Measurements from ENCODE around the gene DUSP18. TPM values are rescaled to one million over a fixed set of nuclear protein-coding genes. Genes with fewer than 3 reads are reported as not detected.
"Not testable (repeated sequence)": the region's sequence is repeated elsewhere in the genome, so short reads cannot be mapped to it uniquely, and the experiment has no call there.

Gene DUSP18
- total RNA-seq, 1 donor from 2014 or later: 8.0 TPM

DNA sequence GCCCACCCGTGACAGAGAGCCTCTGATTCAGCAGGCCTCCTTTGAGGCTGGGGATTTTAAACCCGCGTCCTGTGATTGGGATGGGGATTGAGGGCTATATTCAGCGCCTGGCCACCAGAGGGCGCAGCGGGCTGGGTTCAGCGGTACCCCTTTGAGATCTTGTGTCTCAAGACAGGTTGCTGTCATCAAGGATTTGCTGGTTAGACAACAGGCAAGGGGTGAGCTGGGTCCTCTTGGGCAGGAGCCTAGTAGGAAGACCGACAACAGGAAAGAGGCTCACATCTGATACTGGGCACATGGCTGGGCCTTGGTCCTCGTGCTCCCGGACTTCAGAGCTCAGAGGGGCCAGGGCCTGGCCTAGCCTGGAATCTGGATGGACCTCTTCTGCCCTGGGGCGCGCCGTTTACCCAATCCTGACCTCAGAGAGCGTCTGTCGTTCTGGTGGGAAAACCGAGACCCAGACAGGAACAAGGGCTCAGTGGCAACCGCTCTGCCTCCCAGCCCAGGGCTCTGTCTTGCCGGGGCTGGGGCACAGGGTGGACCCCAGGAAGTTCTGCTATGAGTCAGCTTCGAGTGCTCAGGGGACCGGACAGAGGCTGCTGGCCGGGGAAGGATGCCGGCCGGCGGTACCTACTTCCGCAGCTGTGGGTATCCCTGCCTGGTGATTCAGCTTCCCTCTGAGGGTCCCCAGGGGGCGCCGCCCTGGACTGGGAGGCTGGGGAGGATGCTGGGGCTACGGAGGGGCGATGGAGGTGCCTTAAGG lies 33.0 kb downstream of the DUSP18 start:
- Mint-ChIP-seq H3K36me3 (ENCODE audit: unreplicated experiment) (no peaks in the 10 kb centered on the region), H3K9me3 (ENCODE audit: unreplicated experiment) (peaks cover 4% of the 10 kb centered on the region), H3K27me3 (ENCODE audit: unreplicated experiment) (peaks cover 2% of the 10 kb centered on the region), H3K4me3 (ENCODE audit: unreplicated experiment) (peak overlapping the region; percentile 79), H3K4me1 (ENCODE audit: low read depth, unreplicated experiment) (peaks cover 6% of the 10 kb centered on the region), H3K27ac (ENCODE audit: unreplicated experiment) (peak overlapping the region; percentile 85)
- peak; percentile 94 for DNase-seq
- TF ChIP-seq, protein P1, sequence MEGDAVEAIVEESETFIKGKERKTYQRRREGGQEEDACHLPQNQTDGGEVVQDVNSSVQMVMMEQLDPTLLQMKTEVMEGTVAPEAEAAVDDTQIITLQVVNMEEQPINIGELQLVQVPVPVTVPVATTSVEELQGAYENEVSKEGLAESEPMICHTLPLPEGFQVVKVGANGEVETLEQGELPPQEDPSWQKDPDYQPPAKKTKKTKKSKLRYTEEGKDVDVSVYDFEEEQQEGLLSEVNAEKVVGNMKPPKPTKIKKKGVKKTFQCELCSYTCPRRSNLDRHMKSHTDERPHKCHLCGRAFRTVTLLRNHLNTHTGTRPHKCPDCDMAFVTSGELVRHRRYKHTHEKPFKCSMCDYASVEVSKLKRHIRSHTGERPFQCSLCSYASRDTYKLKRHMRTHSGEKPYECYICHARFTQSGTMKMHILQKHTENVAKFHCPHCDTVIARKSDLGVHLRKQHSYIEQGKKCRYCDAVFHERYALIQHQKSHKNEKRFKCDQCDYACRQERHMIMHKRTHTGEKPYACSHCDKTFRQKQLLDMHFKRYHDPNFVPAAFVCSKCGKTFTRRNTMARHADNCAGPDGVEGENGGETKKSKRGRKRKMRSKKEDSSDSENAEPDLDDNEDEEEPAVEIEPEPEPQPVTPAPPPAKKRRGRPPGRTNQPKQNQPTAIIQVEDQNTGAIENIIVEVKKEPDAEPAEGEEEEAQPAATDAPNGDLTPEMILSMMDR (IDR thresholded peaks at IDR 0.05; ENCODE audit: partially characterized antibody, unreplicated experiment): peak; percentile 96

DNA sequence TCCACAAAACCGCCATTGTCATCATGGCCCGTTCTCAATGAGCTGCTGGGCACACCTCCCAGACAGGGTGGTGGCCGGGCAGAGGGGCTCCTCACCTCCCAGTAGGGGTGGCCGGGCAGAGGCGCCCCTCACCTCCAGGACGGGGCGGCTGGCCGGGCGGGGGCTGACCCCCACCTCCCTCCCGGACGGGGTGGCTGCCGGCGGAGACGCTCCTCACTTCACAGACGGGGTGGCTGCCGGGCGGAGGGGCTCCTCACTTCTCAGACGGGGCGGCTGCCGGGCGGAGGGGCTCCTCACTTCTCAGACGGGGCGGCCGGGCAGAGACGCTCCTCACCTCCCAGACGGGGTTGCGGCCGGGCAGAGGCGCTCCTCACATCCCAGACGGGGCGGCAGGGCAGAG lies 36.2 kb downstream of the DUSP18 start:
- H3K27ac Mint-ChIP-seq (ENCODE audit: unreplicated experiment); DNase-seq; H3K4me1 Mint-ChIP-seq (ENCODE audit: low read depth, unreplicated experiment); H3K4me3 Mint-ChIP-seq (ENCODE audit: unreplicated experiment); H3K9me3 Mint-ChIP-seq (ENCODE audit: unreplicated experiment); H3K27me3 Mint-ChIP-seq (ENCODE audit: unreplicated experiment); H3K36me3 Mint-ChIP-seq (ENCODE audit: unreplicated experiment): not testable (repeated sequence)

DNA sequence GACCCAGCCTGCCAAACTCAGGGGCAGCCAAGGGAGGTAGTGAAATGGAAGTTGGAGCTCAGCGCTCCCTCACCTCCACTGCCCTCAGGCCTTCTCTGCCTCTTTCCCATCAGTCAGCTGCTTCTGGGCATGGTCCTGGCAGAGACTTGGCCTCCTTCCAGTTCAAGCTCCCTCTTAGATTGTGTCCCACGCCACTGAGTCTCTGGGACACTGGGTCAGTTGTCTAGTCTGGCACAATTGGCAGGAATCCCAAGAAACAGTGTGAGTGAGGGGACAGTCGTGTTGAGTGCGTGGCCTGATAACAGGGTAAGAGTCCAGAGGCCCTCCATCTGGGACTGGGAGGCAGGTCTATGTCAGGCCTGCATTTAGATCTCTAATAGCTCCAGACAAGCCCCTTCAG lies 39.2 kb downstream of the DUSP18 start:
- peaks cover 7% of the 10 kb centered on the region for H3K27me3 Mint-ChIP-seq (ENCODE audit: unreplicated experiment)

DNA sequence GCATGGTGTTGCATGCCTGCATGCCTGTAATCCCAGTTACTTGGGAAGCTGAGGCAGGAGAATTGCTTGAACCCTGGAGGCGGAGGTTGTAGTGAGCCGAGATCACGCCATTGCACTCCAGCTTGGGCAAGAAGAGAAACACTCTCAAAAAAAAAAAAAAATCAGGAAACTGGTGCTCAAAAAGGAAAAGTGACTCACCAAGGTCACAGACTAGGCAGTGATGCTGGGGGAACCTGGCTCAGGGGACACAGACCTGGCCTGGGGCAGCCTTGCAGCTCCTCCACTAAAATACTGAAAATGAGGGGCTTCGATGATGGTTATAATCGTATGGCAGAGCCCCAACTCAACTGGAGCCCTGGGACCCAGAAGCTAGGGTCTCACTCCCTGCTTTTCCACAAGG lies 40.2 kb downstream of the DUSP18 start:
- H3K27me3 Mint-ChIP-seq (ENCODE audit: unreplicated experiment): peaks cover 5% of the 10 kb centered on the region
- TF ChIP-seq, protein P1 (IDR thresholded peaks at IDR 0.05; ENCODE audit: partially characterized antibody, unreplicated experiment): no peak
- no peaks in the 10 kb centered on the region for H3K36me3 Mint-ChIP-seq (ENCODE audit: unreplicated experiment)
- no peak overlapping the region for H3K27ac Mint-ChIP-seq (ENCODE audit: unreplicated experiment)
- H3K9me3 Mint-ChIP-seq (ENCODE audit: unreplicated experiment): peaks cover 3% of the 10 kb centered on the region
- DNase-seq: no peak
- no peak overlapping the region for H3K4me3 Mint-ChIP-seq (ENCODE audit: unreplicated experiment)
- no peaks in the 10 kb centered on the region for H3K4me1 Mint-ChIP-seq (ENCODE audit: low read depth, unreplicated experiment)

More for the DNA sequence above, 39.2 kb downstream of the DUSP18 start:
- no peak overlapping the region for H3K4me3 Mint-ChIP-seq (ENCODE audit: unreplicated experiment)
- TF ChIP-seq, protein P1 (IDR thresholded peaks at IDR 0.05; ENCODE audit: partially characterized antibody, unreplicated experiment): no peak
- H3K4me1 Mint-ChIP-seq (ENCODE audit: low read depth, unreplicated experiment): no peaks in the 10 kb centered on the region
- no peaks in the 10 kb centered on the region for H3K36me3 Mint-ChIP-seq (ENCODE audit: unreplicated experiment)
- H3K9me3 Mint-ChIP-seq (ENCODE audit: unreplicated experiment): peaks cover 4% of the 10 kb centered on the region
- H3K27ac Mint-ChIP-seq (ENCODE audit: unreplicated experiment): no peak overlapping the region
- no peak for DNase-seq

DNA sequence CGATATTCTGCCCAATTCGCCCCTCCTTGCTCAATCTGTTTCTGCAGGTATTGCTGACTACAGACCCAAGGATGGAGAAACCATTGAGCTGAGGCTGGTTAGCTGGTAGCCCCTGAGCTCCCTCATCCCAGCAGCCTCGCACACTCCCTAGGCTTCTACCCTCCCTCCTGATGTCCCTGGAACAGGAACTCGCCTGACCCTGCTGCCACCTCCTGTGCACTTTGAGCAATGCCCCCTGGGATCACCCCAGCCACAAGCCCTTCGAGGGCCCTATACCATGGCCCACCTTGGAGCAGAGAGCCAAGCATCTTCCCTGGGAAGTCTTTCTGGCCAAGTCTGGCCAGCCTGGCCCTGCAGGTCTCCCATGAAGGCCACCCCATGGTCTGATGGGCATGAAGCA lies 41.3 kb downstream of the DUSP18 start:
- DNase-seq: no peak
- Mint-ChIP-seq H3K4me1 (ENCODE audit: low read depth, unreplicated experiment) (no peaks in the 10 kb centered on the region), H3K27ac (ENCODE audit: unreplicated experiment) (no peak overlapping the region), H3K27me3 (ENCODE audit: unreplicated experiment) (peaks cover 5% of the 10 kb centered on the region), H3K4me3 (ENCODE audit: unreplicated experiment) (no peak overlapping the region), H3K36me3 (ENCODE audit: unreplicated experiment) (no peaks in the 10 kb centered on the region), H3K9me3 (ENCODE audit: unreplicated experiment) (peaks cover 3% of the 10 kb centered on the region)
- TF ChIP-seq, protein P1 (IDR thresholded peaks at IDR 0.05; ENCODE audit: partially characterized antibody, unreplicated experiment): no peak

DNA sequence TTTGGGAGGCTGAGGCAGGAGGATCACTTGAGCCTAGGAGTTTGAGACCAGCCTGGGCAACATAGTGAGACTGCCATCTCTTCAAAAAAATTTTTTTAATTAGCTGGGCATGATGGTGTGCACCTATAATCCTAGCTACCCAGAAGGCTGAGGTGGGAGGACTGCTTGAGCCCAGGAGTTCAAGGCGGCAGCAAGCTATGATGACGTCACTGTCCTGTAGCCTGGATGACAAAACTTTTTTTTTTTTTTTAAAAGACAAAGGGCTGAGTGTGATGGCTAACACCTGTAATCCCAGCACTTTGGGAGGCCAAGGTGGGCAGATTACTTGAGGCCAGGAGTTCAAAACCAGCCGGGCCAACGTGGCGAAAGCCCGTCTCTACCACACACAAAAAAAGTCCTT lies 47.8 kb downstream of the DUSP18 start:
- H3K36me3 Mint-ChIP-seq (ENCODE audit: unreplicated experiment); H3K27me3 Mint-ChIP-seq (ENCODE audit: unreplicated experiment); H3K27ac Mint-ChIP-seq (ENCODE audit: unreplicated experiment); DNase-seq; H3K9me3 Mint-ChIP-seq (ENCODE audit: unreplicated experiment); H3K4me3 Mint-ChIP-seq (ENCODE audit: unreplicated experiment); H3K4me1 Mint-ChIP-seq (ENCODE audit: low read depth, unreplicated experiment): not testable (repeated sequence)
